HG02840 (cell line): ENCODE measurements around the gene RAP2C.
A peak's percentile ranks its signal among the peaks of the same experiment; 100 is the strongest.

Experiments used
- ATAC-seq: cut with Tn5 transposase; IDR thresholded peaks from one replicate; pipeline ENCODE4 v1.9.1; 2021; ENCODE audit warnings: mild to moderate bottlenecking, moderate library complexity, moderate number of reproducible peaks; ENCODE audit not compliant: unreplicated experiment, low FRiP score

The RAP2C gene

GRCh38 chrX:132219343-132219768 is at the start of gene RAP2C:
TSS of gene RAP2C (minus strand) at chrX:132219447. CDS start at chrX:132217268, 2,179 bp downstream.
- ATAC-seq = peak; percentile 52

GRCh38 chrX:132267392-132267791 is 48.1 kb upstream of the RAP2C start:
- no peak for ATAC-seq

- no peak for ATAC-seq
Measured at GRCh38 chrX:132266583-132267355, 47.5 kb upstream of the RAP2C start.

- no peak for ATAC-seq
Measured at GRCh38 chrX:132263127-132263526, 43.9 kb upstream of the RAP2C start.

- no peak for ATAC-seq
Measured at GRCh38 chrX:132258509-132258908, 39.3 kb upstream of the RAP2C start.

- no peak for ATAC-seq
Measured at GRCh38 chrX:132257116-132257515, 37.9 kb upstream of the RAP2C start.

GRCh38 chrX:132236121-132236520 is 16.9 kb upstream of the RAP2C start:
- ATAC-seq = no peak

GRCh38 chrX:132235488-132235887 is 16.2 kb upstream of the RAP2C start:
- ATAC-seq = no peak

GRCh38 chrX:132231587-132231986 is 12.3 kb upstream of the RAP2C start:
- ATAC-seq = no peak

GRCh38 chrX:132227383-132228112 is 8.3 kb upstream of the RAP2C start:
- no peak for ATAC-seq

- no peak for ATAC-seq
Measured at GRCh38 chrX:132226169-132226568, 6.9 kb upstream of the RAP2C start.

- ATAC-seq = peak; percentile 38
Measured at GRCh38 chrX:132218100-132218812, 991 bp downstream of the RAP2C start.

GRCh38 chrX:132217203-132218073 is 1.8 kb downstream of the RAP2C start:
- ATAC-seq = peak; percentile 46

GRCh38 chrX:132216806-132217202 is 2.4 kb downstream of the RAP2C start:
- ATAC-seq = peak; percentile 14

- ATAC-seq = no peak
Measured at GRCh38 chrX:132216283-132216682, 3.0 kb downstream of the RAP2C start.

GRCh38 chrX:132214518-132214917 is 4.7 kb downstream of the RAP2C start:
- no peak for ATAC-seq

- no peak for ATAC-seq
Measured at GRCh38 chrX:132209527-132209926, 9.7 kb downstream of the RAP2C start.

GRCh38 chrX:132208422-132208821 is 10.8 kb downstream of the RAP2C start:
- ATAC-seq = no peak

GRCh38 chrX:132207996-132208395 is 11.3 kb downstream of the RAP2C start:
- no peak for ATAC-seq

GRCh38 chrX:132206259-132206658 is 13.0 kb downstream of the RAP2C start:
- no peak for ATAC-seq
